Sigmoid colon (tissue), 7 donors: Measurements from ENCODE around the gene ZDHHC12. TPM values are rescaled to one million over a fixed set of nuclear protein-coding genes. Genes with fewer than 3 reads are reported as not detected.

Source experiments
- DNase-seq: peaks from one replicate; pipeline ENCODE4 v3.0.0-alpha.2; 2019
- H3K27ac ChIP-seq, 4 donors: fragments of 200-600 bp; sonication (generic); one replicate each; pipeline ENCODE4 v1.5.1; 2016 to 2019; ENCODE audit warnings: mild to moderate bottlenecking in 1 of 4
- H3K27me3 ChIP-seq, 3 donors: fragments of 200-600 bp; sonication (generic); one replicate each; pipeline ENCODE4 v1.5.1; 2019; ENCODE audit warnings: mild to moderate bottlenecking in 1 of 3
- H3K36me3 ChIP-seq, 4 donors: fragments of 200-600 bp; sonication (generic); one replicate each; pipeline ENCODE4 v1.5.1; 2016 to 2019
- H3K4me1 ChIP-seq, 4 donors: fragments of 200-600 bp; sonication (generic); one replicate each; pipeline ENCODE4 v1.5.1; 2017 to 2019
- H3K4me3 ChIP-seq, 4 donors: fragments of 200-600 bp; sonication (generic); one replicate each; pipeline ENCODE4 v1.5.1; 2017 to 2019; ENCODE audit warnings: mild to moderate bottlenecking in 2 of 4, moderate library complexity in 1 of 4
- H3K9me3 ChIP-seq, 4 donors: fragments of 200-600 bp in 3 of 4; sonication (generic) in 3 of 4; one replicate each; pipeline versions ENCODE4 v1.5.1 to v1.6.1; 2013 to 2019
- CTCF ChIP-seq, 4 experiments: fragments of 450-650 bp in 3 of 4; fragments of 200-600 bp in 1 of 4; IDR thresholded peaks; one replicate each; pipeline ENCODE4 v1.5.1; 2016 to 2019; ENCODE audit warnings: antibody characterized with exemption in 4 of 4, mild to moderate bottlenecking in 3 of 4, moderate library complexity in 2 of 4
- EP300 ChIP-seq, 4 donors: sonication (generic); formaldehyde crosslinking; IDR thresholded peaks; one replicate each; pipeline ENCODE4 v1.6.1; 2017; ENCODE audit warnings: antibody characterized with exemption in 4 of 4
- POLR2A ChIP-seq, 2 donors: fragments of 450-650 bp; IDR thresholded peaks; one replicate each; pipeline ENCODE4 v1.6.1; 2016; ENCODE audit warnings: antibody characterized with exemption in 2 of 2, mild to moderate bottlenecking in 2 of 2, moderate library complexity in 2 of 2
- POLR2AphosphoS5 ChIP-seq, 4 donors: sonication (generic); formaldehyde crosslinking; IDR thresholded peaks; one replicate each; pipeline ENCODE4 v1.6.1; 2017; ENCODE audit warnings: antibody characterized with exemption in 4 of 4
- WGBS, 2 donors: extraction: QIAGEN DNeasy Blood & Tissue Kit; methylation state at CpG; one replicate each; pipeline ENCODE4 v1.1.7; 2013; 5-methylcytosine and 5-hydroxymethylcytosine counted together
- intact Hi-C: fragments of 100-400 bp; cut with DNase I; formaldehyde crosslinking; loops from one replicate; pipeline ENCODE4 v1.15.1; 2023
- polyA plus RNA-seq, 3 donors: library from polyadenylated mRNA; stranded (reverse); fragments of 200-250 nt; gene quantifications; one replicate each; pipeline ENCODE4 v1.2.3, GENCODE V29; 2013
- total RNA-seq, 4 donors: library from RNA; depleted of rRNA; stranded (reverse); fragments of >200 nt; gene quantifications; one replicate each; pipeline ENCODE4 v1.1.0, GENCODE V29; 2016
- donor health status: healthy with polysubstance abuse.
- donor health status: Bipolar disorder and iron deficiency.
- donor health status: healthy.

Gene ZDHHC12
- total and polyA plus RNA-seq, 7 donors: 13.3 to 123 (median 46.2) TPM

- TF ChIP-seq POLR2AphosphoS5 (IDR thresholded peaks at IDR 0.05): no peak
- DNase-seq: no peak
- Histone ChIP-seq H3K9me3 (no peaks in the 10 kb centered on the region), H3K4me1 (peaks cover 0 to 8% (median 4%) of the 10 kb centered on the region in 4 donors), H3K27me3 (no peaks in the 10 kb centered on the region), H3K27ac (no peak overlapping the region), H3K4me3 (no peak overlapping the region), H3K36me3 (peaks cover 0 to 7% (median 0%) of the 10 kb centered on the region in 4 donors)
- intact Hi-C loops: no loop called here
- 86 to 92% methylated on average over 6 of the region's 6 CpGs for WGBS, 2 donors
Observed at GRCh38 chr9:128764361-128764760, 40.4 kb upstream of the ZDHHC12 start.

DNA sequence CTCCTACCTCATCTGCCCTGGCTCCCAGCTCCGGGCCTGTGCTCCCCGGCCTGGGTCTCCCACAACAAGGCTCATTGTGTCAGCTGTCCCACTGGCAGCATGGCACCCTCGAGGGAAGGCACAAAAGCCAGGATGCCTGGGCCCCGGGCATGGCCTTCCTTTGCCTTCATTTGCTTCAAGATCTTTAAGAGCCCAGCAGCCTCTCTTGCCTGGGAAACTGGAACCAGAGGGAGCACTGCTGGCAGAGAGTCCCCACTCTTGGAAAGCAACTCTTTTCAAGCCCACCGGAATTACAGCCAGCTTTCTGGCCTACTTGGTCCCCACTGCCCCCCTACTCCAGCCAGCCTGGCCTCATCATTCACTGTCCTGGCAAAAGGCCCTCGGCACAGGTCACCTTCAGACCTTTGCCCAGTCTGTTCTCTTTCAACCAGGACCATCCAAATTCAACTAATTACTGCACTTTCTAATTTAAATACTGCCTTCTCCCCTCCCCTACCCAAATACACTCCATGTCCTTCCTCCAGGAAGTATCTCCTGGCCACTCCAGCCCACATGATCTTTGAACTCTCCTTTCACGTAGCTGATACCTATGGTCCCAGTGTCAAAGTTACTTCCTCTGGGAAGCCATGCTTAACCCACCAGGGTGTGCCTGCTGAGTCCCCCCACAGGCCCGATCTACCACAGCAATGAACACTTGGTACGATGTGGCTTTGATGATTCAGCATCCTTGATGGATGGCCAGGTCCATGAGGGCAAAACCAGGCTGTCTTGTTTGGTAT, 38.9 kb upstream of the ZDHHC12 start:
- no peaks in the 10 kb centered on the region for H3K27me3 ChIP-seq
- intact Hi-C loops: no loop called here
- H3K36me3 ChIP-seq: peaks cover 0 to 3% (median 0%) of the 10 kb centered on the region in 4 donors
- no peak overlapping the region for H3K4me3 ChIP-seq
- DNase-seq: no peak
- WGBS, 2 donors: 77 to 87% methylated on average over 9 of the region's 9 CpGs
- peaks cover 0 to 8% (median 0%) of the 10 kb centered on the region in 4 donors for H3K4me1 ChIP-seq
- no peak for TF ChIP-seq CTCF (IDR thresholded peaks at IDR 0.05)
- no peak for TF ChIP-seq POLR2A (IDR thresholded peaks at IDR 0.05)
- no peak for TF ChIP-seq EP300 (IDR thresholded peaks at IDR 0.05)
- TF ChIP-seq POLR2AphosphoS5 (IDR thresholded peaks at IDR 0.05): no peak
- H3K9me3 ChIP-seq: no peaks in the 10 kb centered on the region
- H3K27ac ChIP-seq: no peak overlapping the region

DNA sequence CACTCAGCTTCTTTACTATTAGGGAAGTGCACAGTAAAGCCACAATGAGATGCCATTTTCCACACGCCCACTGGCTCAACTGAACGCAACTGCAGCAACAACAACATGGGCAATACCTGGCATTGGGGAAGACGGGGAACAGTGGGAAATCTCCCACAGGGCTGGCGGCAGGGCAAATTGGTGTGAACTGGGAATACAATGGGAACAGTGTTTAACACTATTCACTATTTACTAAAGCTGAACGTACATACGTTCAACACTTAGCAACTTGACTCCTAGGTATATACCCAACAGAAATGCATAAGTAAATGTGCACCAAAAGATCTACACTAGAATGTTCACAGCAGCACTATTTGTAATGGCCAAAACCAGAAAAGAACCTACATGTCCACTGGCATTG, 33.7 kb upstream of the ZDHHC12 start:
- peaks cover 8 to 33% (median 11%) of the 10 kb centered on the region in 4 donors for H3K36me3 ChIP-seq
- WGBS, 2 donors: 92 to 93% methylated on average over 6 of the region's 6 CpGs
- H3K27me3 ChIP-seq: no peaks in the 10 kb centered on the region
- TF ChIP-seq EP300 (IDR thresholded peaks at IDR 0.05) (no peak), POLR2AphosphoS5 (IDR thresholded peaks at IDR 0.05) (no peak), CTCF (IDR thresholded peaks at IDR 0.05) (no peak), POLR2A (IDR thresholded peaks at IDR 0.05) (no peak)
- H3K4me1 ChIP-seq: no peaks in the 10 kb centered on the region
- H3K4me3 ChIP-seq: no peak overlapping the region
- no peaks in the 10 kb centered on the region for H3K9me3 ChIP-seq
- no peak for DNase-seq
- intact Hi-C loops: no loop called here
- H3K27ac ChIP-seq: no peak overlapping the region

DNA sequence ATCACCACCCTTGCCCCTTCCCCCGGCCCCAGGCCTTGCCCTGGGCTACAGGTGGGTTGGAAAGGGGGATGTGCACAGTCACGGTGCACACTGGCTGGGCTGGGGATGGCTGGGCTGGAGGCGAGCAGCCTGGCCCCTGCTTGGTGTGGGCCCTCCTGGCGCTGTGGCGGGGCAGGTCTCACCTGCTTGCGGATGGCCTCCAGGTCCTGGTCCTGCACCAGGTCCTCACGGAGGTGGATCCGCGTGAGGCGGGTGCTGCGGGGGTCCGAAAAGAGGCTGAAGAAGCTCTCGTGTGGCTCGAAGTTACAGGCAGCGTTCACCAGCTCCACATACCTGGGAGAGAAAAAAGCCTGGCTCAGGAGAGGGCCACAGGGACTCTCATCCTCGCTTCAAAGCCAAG, 29.7 kb upstream of the ZDHHC12 start:
- Histone ChIP-seq H3K27me3 (no peaks in the 10 kb centered on the region), H3K4me1 (no peaks in the 10 kb centered on the region), H3K27ac (no peak overlapping the region), H3K4me3 (no peak overlapping the region), H3K36me3 (peaks cover 8 to 61% (median 33%) of the 10 kb centered on the region in 4 donors), H3K9me3 (no peaks in the 10 kb centered on the region)
- 96% methylated on average over 16 of the region's 16 CpGs for WGBS, 2 donors
- intact Hi-C loops: no loop called here
- DNase-seq: no peak
- no peak for TF ChIP-seq POLR2AphosphoS5 (IDR thresholded peaks at IDR 0.05)
- no peak for TF ChIP-seq EP300 (IDR thresholded peaks at IDR 0.05)
- no peak for TF ChIP-seq CTCF (IDR thresholded peaks at IDR 0.05)
- no peak for TF ChIP-seq POLR2A (IDR thresholded peaks at IDR 0.05)

DNA sequence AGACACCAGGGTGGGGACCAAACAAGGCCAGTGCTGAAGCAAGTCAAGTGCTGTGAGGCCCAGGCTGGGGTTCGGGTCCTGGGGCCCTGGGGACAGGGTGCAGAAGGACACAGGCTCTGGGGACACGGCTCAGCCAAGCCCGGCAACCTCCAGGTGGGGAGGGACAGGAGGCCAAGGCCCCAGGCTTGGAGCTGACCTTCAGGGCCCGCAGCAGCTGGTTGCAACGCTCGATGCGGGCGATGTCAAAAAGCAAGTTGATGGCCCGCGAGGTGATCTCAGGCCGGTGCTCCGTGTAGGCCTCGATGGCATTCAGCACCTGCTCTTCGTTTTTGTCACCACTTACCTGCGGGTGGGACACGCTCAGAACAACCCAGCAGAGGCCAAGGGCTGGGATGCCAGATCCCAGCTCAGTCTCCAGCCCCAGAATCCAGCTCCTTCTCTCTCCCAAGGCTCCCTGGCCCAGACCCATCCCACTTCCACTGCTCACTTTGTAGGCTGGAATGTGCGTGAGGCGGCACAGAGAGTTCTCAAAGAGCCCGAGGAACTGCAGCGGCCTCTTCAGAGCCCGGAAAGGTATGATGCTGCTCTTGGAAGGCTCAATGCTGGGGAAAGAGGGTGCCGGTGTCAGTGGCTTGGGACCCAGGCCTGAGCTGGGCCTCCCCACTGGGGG, 27.1 kb upstream of the ZDHHC12 start:
- Histone ChIP-seq H3K4me3 (no peak overlapping the region), H3K27me3 (no peaks in the 10 kb centered on the region), H3K36me3 (peaks cover 8 to 84% (median 36%) of the 10 kb centered on the region in 4 donors), H3K4me1 (no peaks in the 10 kb centered on the region), H3K9me3 (no peaks in the 10 kb centered on the region), H3K27ac (no peak overlapping the region)
- TF ChIP-seq EP300 (IDR thresholded peaks at IDR 0.05): no peak
- TF ChIP-seq POLR2A (IDR thresholded peaks at IDR 0.05): no peak
- no peak for TF ChIP-seq CTCF (IDR thresholded peaks at IDR 0.05)
- TF ChIP-seq POLR2AphosphoS5 (IDR thresholded peaks at IDR 0.05): no peak
- no peak for DNase-seq
- intact Hi-C loops: no loop called here
- WGBS, 2 donors: 93 to 95% methylated on average over 22 of the region's 22 CpGs
